HepG2 (cell line): ENCODE measurements around the gene TESK1. TPM values are rescaled to one million over a fixed set of nuclear protein-coding genes. Genes with fewer than 3 reads are reported as not detected.

ENCODE experiments used
- ATAC-seq: fragments of 200-7000 bp; cut with Tn5 transposase; 3 replicates; pipeline ENCODE4 v1.9.1; 2020; ENCODE audit warnings: mild to moderate bottlenecking, moderate library complexity
- BruUV-seq: library from RNA; stranded (reverse); fragments of 400-500 nt; replicated peaks from 2 replicates; lab custom pipeline; 2021; lab: Mats Ljungman, UMichigan
- CTCF ChIA-PET: fragments of 300-600 bp; formaldehyde crosslinking; extraction: SDS; loops from one replicate; lab custom pipeline; 2021; ENCODE audit warnings: low total read pairs, inconsistent platforms, low intra/inter-chr PET ratio; lab: Yijun Ruan, JAX
- POLR2A ChIA-PET: fragments of 350-600 bp; sonication (Branson Sonifier 250); formaldehyde crosslinking; loops from one replicate; lab custom pipeline; 2020; ENCODE audit warnings: antibody characterized with exemption, inconsistent platforms; lab: Yijun Ruan, JAX
- DNase-seq: peaks from one replicate; pipeline ENCODE4 v3.0.0-alpha.2; 2015; ENCODE audit warnings: low spot score
- FAIRE-seq: peaks from 3 replicates; lab custom pipeline; 2011; peaks lifted over from hg19 to GRCh38; lab: Jason Lieb, UNC
- H2AFZ ChIP-seq: one replicate; pipeline ENCODE4 v1.6.1; 2011; ENCODE audit warnings: low read length, inconsistent platforms
- H3K27ac ChIP-seq: fragments of 300-600 bp; 3 replicates; pipeline ENCODE4 v1.8.0; 2011; ENCODE audit warnings: mixed run types, mild to moderate bottlenecking, mixed read lengths, low read length, inconsistent platforms; ENCODE audit not compliant: insufficient read depth; ENCODE audit errors: extremely low read length
- H3K27me3 ChIP-seq, 2 experiments: fragments of 200-600 bp in 1 of 2; 2 replicates in 1 of 2; 3 replicates in 1 of 2; pipeline versions ENCODE4 v1.6.0 to v1.8.0; 2011; ENCODE audit warnings: low read length in 2 of 2, mild to moderate bottlenecking in 2 of 2, moderate library complexity in 2 of 2, inconsistent platforms in 1 of 2; ENCODE audit not compliant: insufficient read depth in 2 of 2, control insufficient read depth in 1 of 2
- H3K36me3 ChIP-seq, 2 experiments: fragments of 200-600 bp in 1 of 2; replicated peaks in 1 of 2; 2 replicates in 1 of 2; 3 replicates in 1 of 2; pipeline versions ENCODE4 v1.5.1 to v1.8.0; 2011; ENCODE audit warnings: low read length in 2 of 2, inconsistent platforms in 1 of 2; ENCODE audit not compliant: insufficient read depth in 2 of 2, control insufficient read depth in 1 of 2
- H3K4me1 ChIP-seq: 2 replicates; pipeline ENCODE4 v1.5.1; 2012; ENCODE audit warnings: low read length, inconsistent platforms; ENCODE audit not compliant: insufficient read depth
- H3K4me2 ChIP-seq: 2 replicates; pipeline ENCODE4 v1.6.0; 2011; ENCODE audit warnings: low read depth, low read length, inconsistent platforms
- H3K4me3 ChIP-seq, 3 experiments: fragments of 200-600 bp in 1 of 3; sonication (generic), shearing (Covaris generic) in 1 of 3; replicated peaks in 1 of 3; 2 replicates each; pipeline ENCODE4 v1.5.1; 2011 to 2016; ENCODE audit warnings: low read length in 3 of 3, inconsistent platforms in 2 of 3, low read depth in 2 of 3, mild to moderate bottlenecking in 2 of 3, control low read depth in 1 of 3, mixed read lengths in 1 of 3; ENCODE audit not compliant: insufficient read depth in 1 of 3
- H3K79me2 ChIP-seq: one replicate; pipeline ENCODE4 v1.6.1; 2011; ENCODE audit warnings: low read length, inconsistent platforms; ENCODE audit not compliant: insufficient read depth
- H3K9ac ChIP-seq: 2 replicates; pipeline ENCODE4 v1.6.0; 2011; ENCODE audit warnings: mild to moderate bottlenecking, low read depth, low read length, inconsistent platforms; ENCODE audit not compliant: insufficient read depth
- H3K9me3 ChIP-seq: 2 replicates; pipeline ENCODE4 v1.5.1; 2012; ENCODE audit warnings: mild to moderate bottlenecking, low read length
- H4K20me1 ChIP-seq: 2 replicates; pipeline ENCODE4 v1.6.0; 2011; ENCODE audit warnings: inconsistent platforms, mild to moderate bottlenecking, low read length, moderate library complexity; ENCODE audit not compliant: insufficient read depth
- BCL6 ChIP-seq: IDR thresholded peaks from 2 replicates; pipeline ENCODE4 v1.6.1; 2016; ENCODE audit warnings: missing genetic modification reagents, missing compliant biosample characterization
- EP300 ChIP-seq, 3 experiments: sonication (generic) in 1 of 3; formaldehyde crosslinking in 1 of 3; IDR thresholded peaks; 2 replicates each; pipeline versions ENCODE4 v1.5.1 to v1.6.1; 2011 to 2020; ENCODE audit warnings: low read depth in 2 of 3, low read length in 2 of 3, borderline replicate concordance in 1 of 3, improper control_type of control experiment in 1 of 3, mild to moderate bottlenecking in 1 of 3, missing genetic modification reagents in 1 of 3, moderate library complexity in 1 of 3
- EZH2 ChIP-seq: conservative IDR thresholded peaks from 2 replicates; pipeline ENCODE4 v1.6.1; 2012; ENCODE audit warnings: mild to moderate bottlenecking, low read depth, low read length, moderate library complexity
- GLMP ChIP-seq: sonication (generic); formaldehyde crosslinking; IDR thresholded peaks from 2 replicates; pipeline ENCODE4 v1.9.0; 2021; ENCODE audit warnings: missing genetic modification reagents, mild to moderate bottlenecking, borderline replicate concordance
- NFE2 ChIP-seq: sonication (generic); formaldehyde crosslinking; IDR thresholded peaks from 2 replicates; pipeline ENCODE4 v1.4.0; 2020; ENCODE audit warnings: missing genetic modification reagents
- POLR2A ChIP-seq, 2 experiments: IDR thresholded peaks; 2 replicates each; pipeline ENCODE4 v1.6.1; 2011; ENCODE audit warnings: low read depth in 2 of 2, low read length in 2 of 2, mild to moderate bottlenecking in 1 of 2, moderate library complexity in 1 of 2; ENCODE audit not compliant: insufficient read depth in 1 of 2
- RARA ChIP-seq: IDR thresholded peaks from 2 replicates; pipeline ENCODE4 v1.6.1; 2016; ENCODE audit warnings: missing genetic modification reagents, missing compliant biosample characterization
- RFX3 ChIP-seq: IDR thresholded peaks from 2 replicates; pipeline ENCODE4 v1.6.1; 2016; ENCODE audit warnings: missing biosample characterization, missing genetic modification reagents
- RFXANK ChIP-seq: IDR thresholded peaks from 2 replicates; pipeline ENCODE4 v1.6.1; 2016
- RFXAP ChIP-seq: sonication (generic); formaldehyde crosslinking; IDR thresholded peaks from 2 replicates; pipeline ENCODE4 v1.4.0; 2020; ENCODE audit warnings: missing genetic modification reagents, borderline replicate concordance
- SNRNP70 ChIP-seq: fragments of 200-400 bp; formaldehyde crosslinking; IDR thresholded peaks from 2 replicates; pipeline ENCODE4 v1.6.1; 2017; ENCODE audit warnings: mild to moderate bottlenecking, low read depth, low read length, moderate library complexity
- SP140L ChIP-seq: sonication (generic); formaldehyde crosslinking; IDR thresholded peaks from 2 replicates; pipeline ENCODE4 v1.4.0; 2020; ENCODE audit warnings: missing genetic modification reagents, borderline replicate concordance
- SP5 ChIP-seq: IDR thresholded peaks from 2 replicates; pipeline ENCODE4 v1.6.1; 2016; ENCODE audit warnings: low read depth, borderline replicate concordance
- TAF1 ChIP-seq: sonication (generic); formaldehyde crosslinking; IDR thresholded peaks from 2 replicates; pipeline ENCODE4 v1.4.0; 2020; ENCODE audit warnings: missing genetic modification reagents
- TFE3 ChIP-seq: IDR thresholded peaks from 2 replicates; pipeline ENCODE4 v1.6.1; 2016
- ZNF337 ChIP-seq: sonication (generic); formaldehyde crosslinking; IDR thresholded peaks from 2 replicates; pipeline ENCODE4 v1.5.1; 2020; ENCODE audit warnings: missing genetic modification reagents, low read depth, mild to moderate bottlenecking, borderline replicate concordance
- ZNF572 ChIP-seq: sonication (generic); formaldehyde crosslinking; IDR thresholded peaks from 2 replicates; pipeline ENCODE4 v1.5.1; 2020; ENCODE audit warnings: mild to moderate bottlenecking, missing genetic modification reagents
- ZNF749 ChIP-seq: sonication (generic); formaldehyde crosslinking; IDR thresholded peaks from 2 replicates; pipeline ENCODE4 v1.8.0; 2022; ENCODE audit warnings: mild to moderate bottlenecking, missing genetic modification reagents, moderate library complexity, borderline replicate concordance
- ZNF772 ChIP-seq: sonication (generic); formaldehyde crosslinking; IDR thresholded peaks from 2 replicates; pipeline ENCODE4 v1.5.0; 2020; ENCODE audit warnings: mild to moderate bottlenecking, missing genetic modification reagents
- WGBS: methylation state at CpG from one replicate; pipeline ENCODE4 v1.1.6; 2017; ENCODE audit warnings: low lambda C conversion rate; 5-methylcytosine and 5-hydroxymethylcytosine counted together
- in situ Hi-C: cut with HindIII; loops from 2 replicates; pipeline ENCODE4 v1.10.0; 2017; ENCODE audit warnings: low pct_unique_long_range_greater_than_20kb; ENCODE audit not compliant: extremely low pct_ligation_motif_present
- intact Hi-C: fragments of 100-400 bp; cut with micrococcal nuclease; formaldehyde crosslinking; loops from one replicate; pipeline ENCODE4 v1.10.0; 2022; ENCODE audit not compliant: unreplicated experiment
- polyA plus RNA-seq, 8 experiments: library from polyadenylated mRNA; depleted of rRNA in 3 of 8; stranded (reverse) in 7 of 8; unstranded in 1 of 8; fragments of >200 nt; fragmentation: Illumina TruSeq in 4 of 8; extraction: Trizol in 4 of 8; gene quantifications; 2 replicates each; pipeline versions ENCODE4 v1.2.1 to v1.2.3, GENCODE V29; 2011 to 2016; ENCODE audit warnings: low read depth in 4 of 8, missing spikeins in 1 of 8, mixed read lengths in 1 of 8; ENCODE audit not compliant: insufficient read depth in 1 of 8
- total RNA-seq, 5 experiments: library from RNA; depleted of rRNA; stranded (reverse); fragments of >200 nt; fragmentation: Illumina TruSeq; extraction: Trizol; gene quantifications; 2 replicates each; pipeline ENCODE4 v1.2.3, GENCODE V29; 2016; ENCODE audit warnings: low read depth in 1 of 5

The TESK1 gene
- total and polyA plus RNA-seq, 2 of the 13 experiments (the other 11 are each of a cell fraction or from before 2014, with no cell fraction given), result 7.3 to 13.6 TPM

GRCh38 chr9:35608221-35608620 is 3.2 kb downstream of the TESK1 start (continued):
- no peak for TF ChIP-seq SNRNP70
- TF ChIP-seq ZNF337 (CRISPR knock-in tag), result no peak
- TF ChIP-seq RFXANK, result no peak
- no peak for TF ChIP-seq SP140L (CRISPR knock-in tag)
- no peak for TF ChIP-seq BCL6 (CRISPR knock-in tag)
- TF ChIP-seq SP5, result no peak
- TF ChIP-seq NFE2 (CRISPR knock-in tag), result no peak
- TF ChIP-seq EP300 (IDR thresholded peaks at IDR 0.05; ENCODE audit: low read depth in 2 of 2, low read length in 2 of 2), result no peak
- no peak for TF ChIP-seq EP300 (CRISPR knock-in tag; IDR thresholded peaks at IDR 0.05; ENCODE audit: borderline replicate concordance)

- Histone ChIP-seq H3K4me1 (peaks cover 12% of the 10 kb centered on the region), H4K20me1 (no peaks in the 10 kb centered on the region; the same call in 1 of the 2 replicates), H3K79me2 (peaks cover 4% of the 10 kb centered on the region), H3K4me3 (no peak overlapping the region), H3K9me3 (no peaks in the 10 kb centered on the region), H3K27ac (no peak overlapping the region), H2AFZ (no peak overlapping the region), H3K36me3 (peaks cover 3 to 14% of the 10 kb centered on the region in 2 experiments; a peak in 3 of 5 replicates), H3K4me2 (no peak overlapping the region), H3K9ac (no peak overlapping the region), H3K27me3 (peaks cover 0 to 7% of the 10 kb centered on the region in 2 experiments; a peak in 3 of 5 replicates)
- in situ Hi-C loops (no loop called here), intact Hi-C loops (no loop called here)
- ChIA-PET CTCF (no interaction called here), POLR2A (no interaction called here)
- TF ChIP-seq EZH2 (no peak), ZNF772 (CRISPR knock-in tag) (no peak), RARA (CRISPR knock-in tag) (no peak), TAF1 (CRISPR knock-in tag) (no peak), ZNF749 (CRISPR knock-in tag) (no peak), ZNF572 (CRISPR knock-in tag) (no peak), RFX3 (CRISPR knock-in tag) (no peak), EP300 (IDR thresholded peaks at IDR 0.05; ENCODE audit: low read depth in 2 of 2, low read length in 2 of 2) (no peak), EP300 (CRISPR knock-in tag; IDR thresholded peaks at IDR 0.05; ENCODE audit: borderline replicate concordance) (no peak), RFXAP (CRISPR knock-in tag) (no peak), GLMP (CRISPR knock-in tag) (no peak), TFE3 (CRISPR knock-in tag) (no peak), POLR2A (IDR thresholded peaks at IDR 0.05; ENCODE audit: insufficient read depth in 1 of 2, low read depth in 2 of 2, low read length in 2 of 2) (no peak)
- ATAC-seq, result no peak
- BruUV-seq, result no TSS peak
- no peak for FAIRE-seq
- 97% methylated on average over 19 of the region's 31 CpGs for WGBS
- no peak for DNase-seq
These were observed 4.1 kb downstream of the TESK1 start for GRCh38 chr9:35609001-35609819.
